Measurements from ENCODE around the gene RAB6C. TPM values are rescaled to one million over a fixed set of nuclear protein-coding genes. Genes with fewer than 3 reads are reported as not detected.

Gene RAB6C
- total and polyA plus RNA-seq, 2 of the 8 experiments (the other 6 are each of a cell fraction or from before 2014, with no cell fraction given) = 0.03 to 0.09 TPM

- Histone ChIP-seq H2AK5ac (ENCODE audit: low read depth, low read length) (no peak overlapping the region), H3K23ac (ENCODE audit: insufficient read length) (no peak overlapping the region), H3K27me3 (replicated peaks in 1 of 4; ENCODE audit: control insufficient read depth in 3 of 4, extremely low read depth in 1 of 4, insufficient read depth in 3 of 4, low read length in 3 of 4) (peaks cover 1 to 12% (median 6%) of the 10 kb centered on the region in 4 experiments; a peak in 3 of 7 replicates)
- TF ChIP-seq TAF7 (optimal IDR thresholded peaks at IDR 0.05; ENCODE audit: borderline replicate concordance, low read depth, low read length) = no peak
- no peak for TF ChIP-seq NANOG (IDR thresholded peaks at IDR 0.05; ENCODE audit: insufficient read depth, low read depth, low read length, poor library complexity, severe bottlenecking)
- TF ChIP-seq BCL11A (IDR thresholded peaks at IDR 0.05; ENCODE audit: low read depth in 2 of 2, low read length in 2 of 2) = no peak
- TF ChIP-seq ATF2 (IDR thresholded peaks at IDR 0.05; ENCODE audit: low read length) = no peak
- TF ChIP-seq, protein P1, sequence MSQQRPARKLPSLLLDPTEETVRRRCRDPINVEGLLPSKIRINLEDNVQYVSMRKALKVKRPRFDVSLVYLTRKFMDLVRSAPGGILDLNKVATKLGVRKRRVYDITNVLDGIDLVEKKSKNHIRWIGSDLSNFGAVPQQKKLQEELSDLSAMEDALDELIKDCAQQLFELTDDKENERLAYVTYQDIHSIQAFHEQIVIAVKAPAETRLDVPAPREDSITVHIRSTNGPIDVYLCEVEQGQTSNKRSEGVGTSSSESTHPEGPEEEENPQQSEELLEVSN (IDR thresholded peaks at IDR 0.05) = no peak
- no peak for TF ChIP-seq RAD21 (IDR thresholded peaks at IDR 0.05 in 1 of 2, conservative IDR thresholded peaks at IDR 0.05 in 1 of 2; ENCODE audit: low read depth in 2 of 2, low read length in 2 of 2)
These were observed 1.5 kb upstream of the RAB6C start for GRCh38 chr2:129977986-129978385.

More at GRCh38 chr2:129977986-129978385, 1.5 kb upstream of the RAB6C start:
- POLR2A ChIA-PET (ENCODE audit: partially characterized antibody) = no interaction called here
- Histone ChIP-seq H3K4me3 (ENCODE audit: extremely low read depth in 1 of 4, insufficient read depth in 2 of 4, low read depth in 3 of 4, low read length in 4 of 4) (no peak overlapping the region), H2BK20ac (ENCODE audit: low read length) (no peak overlapping the region), H3K14ac (ENCODE audit: insufficient read length) (no peak overlapping the region), H3K27ac (ENCODE audit: low read depth, low read length) (no peak overlapping the region), H4K91ac (replicated peaks; ENCODE audit: insufficient read length, low read length) (no peak overlapping the region), H3K79me1 (ENCODE audit: low read depth, low read length) (no peaks in the 10 kb centered on the region), H4K8ac (ENCODE audit: extremely low read depth, insufficient read depth, low read length) (no peak overlapping the region), H3K4ac (replicated peaks; ENCODE audit: insufficient read length, low read depth, low read length) (no peak overlapping the region), H4K20me1 (replicated peaks in 1 of 2; ENCODE audit: control insufficient read depth in 1 of 2, insufficient read depth in 2 of 2, low read length in 2 of 2) (no peaks in the 10 kb centered on the region), H3K23me2 (ENCODE audit: low read depth, low read length) (peaks cover 3% of the 10 kb centered on the region; the same call in 1 of the 2 replicates), H4K5ac (ENCODE audit: insufficient read length, low read depth, low read length) (no peak overlapping the region), H2BK15ac (ENCODE audit: low read length) (no peak overlapping the region), H3K56ac (replicated peaks; ENCODE audit: insufficient read length, low read depth, low read length) (no peak overlapping the region), H2BK12ac (ENCODE audit: low read depth, low read length) (no peak overlapping the region), H3K9me3 (ENCODE audit: insufficient read depth in 2 of 2, low read depth in 1 of 2, low read length in 1 of 2) (no peaks in the 10 kb centered on the region), H2AFZ (ENCODE audit: low read length) (no peak overlapping the region), H3K79me2 (ENCODE audit: control insufficient read depth in 1 of 2, insufficient read depth in 2 of 2, low read length in 2 of 2) (no peaks in the 10 kb centered on the region), H2BK120ac (replicated peaks; ENCODE audit: low read depth, low read length) (no peak overlapping the region), H3K36me3 (ENCODE audit: control insufficient read depth in 2 of 4, insufficient read depth in 4 of 4, low read length in 3 of 4) (no peaks in the 10 kb centered on the region), H3K18ac (ENCODE audit: extremely low read depth, low read length) (no peak overlapping the region), H3K9ac (replicated peaks in 1 of 4; ENCODE audit: extremely low read depth in 1 of 4, low read depth in 3 of 4, low read length in 3 of 4) (no peak overlapping the region), H3K4me1 (replicated peaks in 1 of 4; ENCODE audit: control insufficient read depth in 3 of 4, insufficient read depth in 4 of 4, low read length in 3 of 4) (0 out of 7 replicates have a peak, but pooled peaks cover 0 to 2% (median 0%) of the 10 kb centered on the region in 4 experiments), H3K4me2 (ENCODE audit: insufficient read depth in 1 of 2, low read depth in 2 of 2, low read length in 2 of 2) (no peak overlapping the region), H2BK5ac (ENCODE audit: low read depth, low read length) (no peak overlapping the region)
- CTCF ChIA-PET (ENCODE audit: partially characterized antibody) = no interaction called here
- no peak for FAIRE-seq
- DNase-seq (ENCODE audit: low read depth in 1 of 2, low spot score in 2 of 2) = no peak
- 92% methylated on average over 5 of the region's 5 CpGs; no CpG with 5 or more reads in 1 of the 2 experiments for WGBS, 2 experiments (ENCODE audit: extremely low coverage in 1 of 2, insufficient coverage in 1 of 2, insufficient read length in 1 of 2, insufficient replicate concordance in 2 of 2, low coverage in 1 of 2, low lambda C conversion rate in 2 of 2, missing lambda C conversion rate in 1 of 2)
